GM12878 (cell line): Measurements from ENCODE around the gene LSM6.

Experiments used
- CTCF ChIP-seq, 3 experiments: IDR thresholded peaks in 2 of 3; conservative IDR thresholded peaks in 1 of 3; 2 replicates each; pipeline ENCODE4 v1.5.1; 2011; ENCODE audit warnings: low read depth in 3 of 3, low read length in 3 of 3, mild to moderate bottlenecking in 3 of 3, control low read depth in 2 of 3, moderate library complexity in 2 of 3, inconsistent platforms in 1 of 3, mixed read lengths in 1 of 3; ENCODE audit not compliant: control insufficient read depth in 2 of 3, insufficient read depth in 1 of 3; ENCODE audit errors: extremely low read depth in 1 of 3
- ELK1 ChIP-seq: IDR thresholded peaks from 2 replicates; pipeline ENCODE4 v1.6.1; 2012; ENCODE audit warnings: low read depth, low read length, improper control_type of control experiment
- ETV6 ChIP-seq, 2 experiments: fragments of 450-650 bp in 1 of 2; IDR thresholded peaks in 1 of 2; conservative IDR thresholded peaks in 1 of 2; 2 replicates each; pipeline ENCODE4 v1.6.1; 2014; ENCODE audit warnings: antibody characterized with exemption in 1 of 2, borderline replicate concordance in 1 of 2, low read depth in 1 of 2, mild to moderate bottlenecking in 1 of 2, moderate library complexity in 1 of 2
- FOXM1 ChIP-seq: IDR thresholded peaks from 2 replicates; pipeline ENCODE4 v1.6.1; 2012; ENCODE audit warnings: low read depth, mild to moderate bottlenecking, inconsistent platforms, low read length, moderate library complexity
- JUND ChIP-seq: IDR thresholded peaks from 2 replicates; pipeline ENCODE4 v1.6.1; 2012; ENCODE audit warnings: low read depth, mild to moderate bottlenecking, low read length, improper control_type of control experiment, moderate library complexity
- MAX ChIP-seq: IDR thresholded peaks from 2 replicates; pipeline ENCODE4 v1.6.1; 2012; ENCODE audit warnings: low read depth, low read length, improper control_type of control experiment
- MYC ChIP-seq: IDR thresholded peaks from 2 replicates; pipeline ENCODE4 v1.6.1; 2011; ENCODE audit warnings: mild to moderate bottlenecking, low read length, moderate library complexity, inconsistent platforms; ENCODE audit not compliant: insufficient read depth, insufficient replicate concordance, insufficient read length, severe bottlenecking
- RAD21 ChIP-seq: IDR thresholded peaks from 2 replicates; pipeline ENCODE4 v1.6.1; 2011; ENCODE audit warnings: mild to moderate bottlenecking, low read depth, low read length, moderate library complexity; ENCODE audit not compliant: insufficient read depth
- YY1 ChIP-seq: IDR thresholded peaks from 2 replicates; pipeline ENCODE4 v1.6.1; 2011; ENCODE audit warnings: low read depth, mild to moderate bottlenecking, low read length
- ZBTB11 ChIP-seq: fragments of 450-650 bp; formaldehyde crosslinking; IDR thresholded peaks from 2 replicates; pipeline ENCODE4 v1.5.0; 2022; ENCODE audit warnings: mild to moderate bottlenecking, missing genetic modification characterization
- ZNF274 ChIP-seq: IDR thresholded peaks from one replicate; pipeline ENCODE4 v1.8.0; 2011; ENCODE audit not compliant: insufficient read length, insufficient read depth
- ZNF384 ChIP-seq: IDR thresholded peaks from 2 replicates; pipeline ENCODE4 v1.6.1; 2012; ENCODE audit warnings: low read depth, mild to moderate bottlenecking, low read length, improper control_type of control experiment, borderline replicate concordance

GRCh38 chr4:146182443-146182842 lies 6.9 kb downstream of the LSM6 start:
- TF ChIP-seq CTCF (IDR thresholded peaks at IDR 0.05 in 2 of 3, conservative IDR thresholded peaks at IDR 0.05 in 1 of 3; ENCODE audit: control insufficient read depth in 2 of 3, extremely low read depth in 1 of 3, insufficient read depth in 1 of 3, low read depth in 3 of 3, low read length in 3 of 3) (no peak), MYC (no peak), ELK1 (no peak), RAD21 (no peak), ETV6 (conservative IDR thresholded peaks at IDR 0.05 in 1 of 2, IDR thresholded peaks at IDR 0.05 in 1 of 2; ENCODE audit: borderline replicate concordance in 1 of 2, low read depth in 1 of 2) (no peak), MAX (no peak), FOXM1 (no peak), ZNF274 (no peak), ZNF384 (no peak), YY1 (no peak), ZBTB11 (CRISPR knock-in tag) (no peak), JUND (no peak)
